Measurements from ENCODE around the gene RIN1. TPM values are rescaled to one million over a fixed set of nuclear protein-coding genes. Genes with fewer than 3 reads are reported as not detected.

Gene RIN1
- total and polyA plus RNA-seq, 2 experiments from 2014 or later, result 2.5 to 8.2 TPM

GRCh38 chr11:66366844-66367477 lies 30.7 kb upstream of the RIN1 start:
- no peaks in the 10 kb centered on the region for H3K9me2 ChIP-seq (ENCODE audit: insufficient read depth)

DNA sequence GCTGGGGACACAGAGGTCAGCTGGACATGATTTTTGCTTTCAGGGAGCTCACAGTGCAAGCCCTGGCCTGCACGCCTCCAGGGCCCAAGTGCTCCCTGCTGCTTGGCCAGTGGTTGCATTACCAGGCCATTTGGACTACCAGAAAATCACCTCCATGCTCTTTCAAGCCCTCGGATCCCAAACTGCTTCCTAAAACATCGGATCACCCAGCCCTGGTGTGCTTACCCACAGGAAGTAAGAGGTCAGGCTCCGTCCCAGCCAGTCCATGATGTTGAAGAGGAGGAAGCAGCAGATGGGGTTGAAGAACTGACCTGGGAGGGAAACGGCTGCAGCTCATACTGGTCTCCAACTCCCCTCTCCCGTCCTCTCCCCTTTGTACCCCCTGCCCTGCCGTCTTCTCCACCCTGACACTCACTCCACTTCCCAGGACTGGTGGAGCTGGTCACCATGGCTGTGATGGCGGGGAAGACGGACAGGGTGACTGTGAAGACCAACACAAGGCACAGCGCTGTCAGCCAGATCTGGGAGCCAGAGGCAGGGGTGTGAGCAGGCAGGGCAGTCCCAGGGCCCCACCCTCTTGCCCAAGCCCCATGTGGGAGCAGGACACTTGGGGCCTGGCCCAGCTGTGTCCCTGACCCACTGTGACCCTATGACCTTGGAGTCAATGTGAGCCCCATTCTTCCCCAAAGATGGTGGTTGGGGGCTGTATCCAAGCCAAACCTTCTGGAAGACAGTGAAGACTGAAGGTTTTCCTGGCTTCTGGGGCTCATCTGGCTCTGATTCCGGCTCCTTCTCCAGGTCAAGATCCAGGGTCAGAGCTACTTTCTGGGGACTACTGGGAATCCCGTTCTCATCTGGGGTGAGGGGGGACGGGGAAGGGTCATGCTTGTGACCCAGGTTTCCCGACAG lies 29.7 kb upstream of the RIN1 start:
- ATAC-seq, result no peak
- no peak for DNase-seq (ENCODE audit: low spot score)
- Mint-ChIP-seq H3K4me3 (no peak overlapping the region), H3K4me1 (peaks cover 24% of the 10 kb centered on the region), H3K27ac (no peak overlapping the region; the same call in 1 of the 2 replicates), H3K27me3 (ENCODE audit: insufficient read depth, low read depth, poor library complexity) (peaks cover 33% of the 10 kb centered on the region), H3K9me3 (no peaks in the 10 kb centered on the region), H3K36me3 (ENCODE audit: low read depth) (peaks cover 92% of the 10 kb centered on the region)
- peaks cover 26% of the 10 kb centered on the region; the same call in 1 of the 2 replicates for H3K36me3 ChIP-seq (ENCODE audit: insufficient read depth)
- peaks cover 22% of the 10 kb centered on the region for H3K79me2 ChIP-seq (replicated peaks; ENCODE audit: insufficient read depth)
- H3K27ac ChIP-seq (ENCODE audit: low read depth), result no peak overlapping the region; the same call in 1 of the 2 replicates
- H3F3A ChIP-seq (replicated peaks; ENCODE audit: low read depth), result peaks cover 56% of the 10 kb centered on the region
- no peak overlapping the region for H3K4me3 ChIP-seq
- no peaks in the 10 kb centered on the region for H3K27me3 ChIP-seq (ENCODE audit: insufficient read depth)
- no peak overlapping the region for H2AFZ ChIP-seq
- no peak overlapping the region for H3K4me2 ChIP-seq
- no peaks in the 10 kb centered on the region for H3K9me2 ChIP-seq (ENCODE audit: insufficient read depth)
- H3K4me1 ChIP-seq (ENCODE audit: insufficient read depth), result peaks cover 11% of the 10 kb centered on the region
- TF ChIP-seq ZNF331 (CRISPR knock-in tag; IDR thresholded peaks at IDR 0.05; ENCODE audit: low read depth) (no peak), POLR2AphosphoS5 (IDR thresholded peaks at IDR 0.05; ENCODE audit: low read depth) (peak; percentile 52), NANOG (IDR thresholded peaks at IDR 0.05; ENCODE audit: borderline replicate concordance) (no peak), EZH2phosphoT487 (IDR thresholded peaks at IDR 0.05; ENCODE audit: unreplicated experiment) (no peak), JUNB (IDR thresholded peaks at IDR 0.05; ENCODE audit: unreplicated experiment) (no peak), ZNF114 (CRISPR knock-in tag; IDR thresholded peaks at IDR 0.05) (no peak)
- peaks cover 21% of the 10 kb centered on the region for H4K20me1 ChIP-seq (replicated peaks; ENCODE audit: insufficient read depth)

More at GRCh38 chr11:66366844-66367477, 30.7 kb upstream of the RIN1 start:
- Histone ChIP-seq H3K4me3 (no peak overlapping the region), H3K4me1 (ENCODE audit: insufficient read depth) (peaks cover 11% of the 10 kb centered on the region), H3K36me3 (ENCODE audit: insufficient read depth) (peaks cover 26% of the 10 kb centered on the region; the same call in 1 of the 2 replicates), H3K27ac (ENCODE audit: low read depth) (no peak overlapping the region), H3F3A (replicated peaks; ENCODE audit: low read depth) (peaks cover 47% of the 10 kb centered on the region), H2AFZ (no peak overlapping the region), H4K20me1 (replicated peaks; ENCODE audit: insufficient read depth) (peaks cover 21% of the 10 kb centered on the region; the same call in 1 of the 2 replicates), H3K79me2 (replicated peaks; ENCODE audit: insufficient read depth) (peaks cover 23% of the 10 kb centered on the region), H3K4me2 (no peak overlapping the region), H3K27me3 (ENCODE audit: insufficient read depth) (no peaks in the 10 kb centered on the region)
- DNase-seq (ENCODE audit: low spot score) (no peak), ATAC-seq (no peak)
- Mint-ChIP-seq H3K27ac (no peak overlapping the region), H3K27me3 (ENCODE audit: insufficient read depth, low read depth, poor library complexity) (peaks cover 31% of the 10 kb centered on the region), H3K9me3 (no peaks in the 10 kb centered on the region), H3K4me3 (no peak overlapping the region), H3K4me1 (peaks cover 24% of the 10 kb centered on the region), H3K36me3 (ENCODE audit: low read depth) (peaks cover 87% of the 10 kb centered on the region)
- TF ChIP-seq, protein P1, sequence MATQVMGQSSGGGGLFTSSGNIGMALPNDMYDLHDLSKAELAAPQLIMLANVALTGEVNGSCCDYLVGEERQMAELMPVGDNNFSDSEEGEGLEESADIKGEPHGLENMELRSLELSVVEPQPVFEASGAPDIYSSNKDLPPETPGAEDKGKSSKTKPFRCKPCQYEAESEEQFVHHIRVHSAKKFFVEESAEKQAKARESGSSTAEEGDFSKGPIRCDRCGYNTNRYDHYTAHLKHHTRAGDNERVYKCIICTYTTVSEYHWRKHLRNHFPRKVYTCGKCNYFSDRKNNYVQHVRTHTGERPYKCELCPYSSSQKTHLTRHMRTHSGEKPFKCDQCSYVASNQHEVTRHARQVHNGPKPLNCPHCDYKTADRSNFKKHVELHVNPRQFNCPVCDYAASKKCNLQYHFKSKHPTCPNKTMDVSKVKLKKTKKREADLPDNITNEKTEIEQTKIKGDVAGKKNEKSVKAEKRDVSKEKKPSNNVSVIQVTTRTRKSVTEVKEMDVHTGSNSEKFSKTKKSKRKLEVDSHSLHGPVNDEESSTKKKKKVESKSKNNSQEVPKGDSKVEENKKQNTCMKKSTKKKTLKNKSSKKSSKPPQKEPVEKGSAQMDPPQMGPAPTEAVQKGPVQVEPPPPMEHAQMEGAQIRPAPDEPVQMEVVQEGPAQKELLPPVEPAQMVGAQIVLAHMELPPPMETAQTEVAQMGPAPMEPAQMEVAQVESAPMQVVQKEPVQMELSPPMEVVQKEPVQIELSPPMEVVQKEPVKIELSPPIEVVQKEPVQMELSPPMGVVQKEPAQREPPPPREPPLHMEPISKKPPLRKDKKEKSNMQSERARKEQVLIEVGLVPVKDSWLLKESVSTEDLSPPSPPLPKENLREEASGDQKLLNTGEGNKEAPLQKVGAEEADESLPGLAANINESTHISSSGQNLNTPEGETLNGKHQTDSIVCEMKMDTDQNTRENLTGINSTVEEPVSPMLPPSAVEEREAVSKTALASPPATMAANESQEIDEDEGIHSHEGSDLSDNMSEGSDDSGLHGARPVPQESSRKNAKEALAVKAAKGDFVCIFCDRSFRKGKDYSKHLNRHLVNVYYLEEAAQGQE (IDR thresholded peaks at IDR 0.05; ENCODE audit: unreplicated experiment), result no peak
- TF ChIP-seq EZH2 (IDR thresholded peaks at IDR 0.05; ENCODE audit: low read depth, unreplicated experiment) (no peak), ETS1 (IDR thresholded peaks at IDR 0.05) (no peak), NANOG (IDR thresholded peaks at IDR 0.05; ENCODE audit: borderline replicate concordance) (no peak)
